Fibroblast of villous mesenchyme (primary cell): Measurements from ENCODE around the gene AGPS. TPM values are rescaled to one million over a fixed set of nuclear protein-coding genes. Genes with fewer than 3 reads are reported as not detected.

Source experiments
- DNase-seq: peaks from one replicate; pipeline ENCODE4 v3.0.0-alpha.2; 2010; ENCODE audit warnings: low read depth
- H3K4me3 ChIP-seq: 2 replicates; pipeline ENCODE4 v1.5.1; 2011; ENCODE audit warnings: low read depth, mild to moderate bottlenecking, low read length
- CTCF ChIP-seq: IDR thresholded peaks from 2 replicates; pipeline ENCODE4 v1.5.1; 2012; ENCODE audit warnings: low read depth, mild to moderate bottlenecking, low read length; ENCODE audit not compliant: insufficient read depth
- total RNA-seq: library from RNA; depleted of rRNA; stranded (reverse); fragments of >200 nt; gene quantifications from 2 replicates; pipeline ENCODE4 v1.2.3, GENCODE V29; 2012

Gene AGPS
- total RNA-seq, 1 donor, result 46.2 TPM

GRCh38 chr2:177535958-177536504 lies 143.5 kb downstream of the AGPS start:
- no peak for DNase-seq
- no peak overlapping the region for H3K4me3 ChIP-seq
- no peak for TF ChIP-seq CTCF

- no peak for TF ChIP-seq CTCF
- no peak overlapping the region for H3K4me3 ChIP-seq
- DNase-seq, result no peak
Observed at GRCh38 chr2:177537213-177537612, 144.6 kb downstream of the AGPS start.

- DNase-seq, result no peak
- H3K4me3 ChIP-seq, result no peak overlapping the region
- TF ChIP-seq CTCF, result no peak
Observed at GRCh38 chr2:177537636-177538035, 145.1 kb downstream of the AGPS start.

GRCh38 chr2:177538323-177538722 lies 145.8 kb downstream of the AGPS start:
- no peak overlapping the region for H3K4me3 ChIP-seq
- no peak for TF ChIP-seq CTCF

GRCh38 chr2:177540283-177540682 lies 147.7 kb downstream of the AGPS start:
- DNase-seq, result no peak
- H3K4me3 ChIP-seq, result no peak overlapping the region
- TF ChIP-seq CTCF, result no peak

More at GRCh38 chr2:177538323-177538722, 145.8 kb downstream of the AGPS start:
- DNase-seq, result no peak

- no peak overlapping the region for H3K4me3 ChIP-seq
- TF ChIP-seq CTCF, result no peak
- no peak for DNase-seq
Observed at GRCh38 chr2:177541258-177541991, 148.9 kb downstream of the AGPS start.
